C4-2B (cell line): Measurements from ENCODE around the gene ADD1.

Source experiments
- CTCF ChIP-seq: fragments of 450-650 bp; conservative IDR thresholded peaks from 2 replicates; pipeline ENCODE4 v1.5.1; 2017; ENCODE audit warnings: mild to moderate bottlenecking
- ZFX ChIP-seq: fragments of 450-650 bp; IDR thresholded peaks from 2 replicates; pipeline ENCODE4 v1.6.1; 2017

- TF ChIP-seq CTCF (no peak), ZFX (no peak)
Measured at GRCh38 chr4:2901186-2901585, 57.5 kb downstream of the ADD1 start.
